KG1 (cell line): ENCODE measurements around the gene MYRIP.
"Not testable (repeated sequence)": the region's sequence is repeated elsewhere in the genome, so short reads cannot be mapped to it uniquely, and the experiment has no call there.

ENCODE experiments used
- DNase-seq: peaks from one replicate; lab custom pipeline; 2025; lab: John Stamatoyannopoulos, UW

The MYRIP gene

GRCh38 chr3:39806820-39807219, 2.6 kb upstream of the MYRIP start:
- no peak for DNase-seq

DNA sequence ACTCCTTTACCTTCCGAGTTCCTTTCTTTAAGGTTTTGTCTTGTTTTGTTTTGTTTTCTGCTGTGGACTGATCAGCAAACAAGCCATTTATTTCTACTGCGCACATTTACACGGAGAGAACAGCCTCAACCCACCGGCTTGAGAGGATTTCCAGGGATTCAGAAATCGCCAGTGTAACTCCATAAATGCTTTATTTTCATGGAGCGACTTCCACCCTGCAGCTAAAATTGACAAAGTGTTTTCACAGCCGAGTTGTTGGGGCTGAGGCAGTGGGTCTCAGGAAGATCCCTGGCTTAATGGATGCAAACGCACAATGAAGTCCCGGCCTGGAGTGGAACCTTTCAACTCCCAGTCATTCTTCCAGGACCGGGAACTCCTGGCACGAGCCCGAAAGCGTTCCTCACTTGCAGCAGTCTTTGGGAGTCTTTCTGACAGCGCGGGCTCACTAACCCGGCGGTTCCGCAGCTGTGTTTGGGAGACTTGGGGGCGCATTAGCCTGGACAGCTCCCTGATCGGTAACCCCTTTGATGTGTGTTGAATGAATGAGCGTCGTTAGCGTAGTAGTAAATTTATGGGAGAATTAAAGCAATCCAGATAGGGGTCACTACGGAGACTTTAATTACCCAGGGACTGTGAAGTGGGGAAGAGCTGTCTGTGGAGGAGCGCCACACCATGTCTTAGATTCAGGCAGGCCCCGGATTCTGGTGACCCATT, 785 bp upstream of the MYRIP start:
- DNase-seq, result peak; percentile 8

- no peak for DNase-seq
These were observed 686 bp downstream of the MYRIP start for GRCh38 chr3:39809995-39810595.

- DNase-seq, result no peak
These were observed 1.3 kb downstream of the MYRIP start for GRCh38 chr3:39810647-39811161.

DNA sequence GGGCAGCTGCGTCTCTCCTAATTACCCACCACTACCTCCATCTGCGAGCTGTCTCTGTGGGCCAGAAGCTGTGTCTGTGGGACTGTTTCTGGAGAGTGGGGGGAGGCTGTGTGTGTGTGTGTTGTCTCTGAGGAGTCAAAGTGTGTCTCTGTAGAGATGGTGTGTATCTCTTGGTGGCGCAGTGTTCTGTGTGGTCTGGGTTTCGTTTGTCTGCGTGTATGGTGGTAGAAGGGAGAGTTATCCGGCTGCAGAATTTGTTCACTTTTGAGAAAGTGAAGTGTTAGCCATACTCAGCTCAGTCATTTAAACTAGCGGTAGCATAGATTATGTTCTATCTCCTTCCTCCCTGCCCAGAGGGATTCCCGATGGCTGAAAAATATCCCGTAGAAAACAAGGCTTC, 2.2 kb downstream of the MYRIP start:
- DNase-seq, result no peak

DNA sequence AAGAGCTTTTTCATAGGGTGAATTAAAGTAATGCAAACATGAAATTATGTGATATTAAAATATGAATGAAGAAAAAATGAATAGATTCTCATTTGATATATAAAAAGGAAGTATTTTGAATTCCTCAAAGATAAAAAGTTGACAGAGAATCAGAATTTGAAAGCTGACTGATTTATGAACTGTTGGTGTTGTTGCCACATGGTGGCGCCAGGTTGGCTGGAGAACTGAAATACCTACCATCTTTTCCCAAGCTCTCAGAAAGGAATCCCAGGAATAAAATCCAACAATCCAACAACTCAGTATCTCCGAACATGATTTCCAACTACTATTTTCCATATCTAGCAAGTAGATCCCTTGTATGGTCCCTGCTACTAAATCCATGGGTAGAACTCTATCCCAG, 3.1 kb downstream of the MYRIP start:
- DNase-seq, result no peak

- no peak for DNase-seq
These were observed 4.6 kb downstream of the MYRIP start for GRCh38 chr3:39814007-39814406.

- no peak for DNase-seq
These were observed 10.5 kb downstream of the MYRIP start for GRCh38 chr3:39819899-39820298.

GRCh38 chr3:39833764-39834163, 24.4 kb downstream of the MYRIP start:
- DNase-seq, result not testable (repeated sequence)

DNA sequence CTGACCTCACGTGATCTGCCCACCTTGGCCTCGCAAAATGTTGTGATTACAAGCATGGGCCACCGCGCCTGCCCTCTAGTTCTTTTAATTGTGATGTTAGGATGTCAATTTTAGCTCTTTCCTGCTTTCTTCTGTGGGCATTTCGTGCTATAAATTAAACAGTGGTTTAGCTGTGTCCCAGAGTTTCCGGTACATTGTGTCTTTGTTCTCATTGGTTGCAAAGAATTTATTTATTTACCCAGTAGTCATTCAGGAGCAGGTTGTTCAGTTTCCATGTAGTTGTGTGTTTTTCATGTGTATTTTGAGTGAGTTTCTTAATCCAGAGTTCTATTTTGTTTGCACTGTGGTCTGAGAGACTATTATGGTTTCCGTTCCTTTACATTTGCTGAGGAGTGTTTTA, 30.1 kb downstream of the MYRIP start:
- DNase-seq, result no peak

DNA sequence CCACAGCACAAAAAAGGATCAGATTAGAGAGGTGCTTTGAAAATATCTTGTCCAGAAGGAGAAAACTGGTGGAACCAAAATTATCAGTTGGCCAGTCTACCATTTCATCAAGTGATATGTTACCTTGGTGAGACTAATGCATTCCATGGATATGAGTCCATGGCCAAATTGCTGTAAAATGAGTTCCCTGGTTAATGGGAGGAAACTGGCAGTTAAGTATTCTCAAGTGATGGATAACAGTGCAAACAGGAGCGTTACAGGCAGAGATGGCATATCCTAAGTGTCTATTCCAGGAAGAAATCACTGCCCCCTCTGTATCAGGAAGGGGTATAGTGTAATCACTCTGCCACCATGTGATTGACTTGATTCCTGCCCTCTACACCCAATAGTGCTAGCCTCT, 34.0 kb downstream of the MYRIP start:
- DNase-seq, result no peak

GRCh38 chr3:39848365-39848764, 39.0 kb downstream of the MYRIP start:
- DNase-seq, result no peak

DNA sequence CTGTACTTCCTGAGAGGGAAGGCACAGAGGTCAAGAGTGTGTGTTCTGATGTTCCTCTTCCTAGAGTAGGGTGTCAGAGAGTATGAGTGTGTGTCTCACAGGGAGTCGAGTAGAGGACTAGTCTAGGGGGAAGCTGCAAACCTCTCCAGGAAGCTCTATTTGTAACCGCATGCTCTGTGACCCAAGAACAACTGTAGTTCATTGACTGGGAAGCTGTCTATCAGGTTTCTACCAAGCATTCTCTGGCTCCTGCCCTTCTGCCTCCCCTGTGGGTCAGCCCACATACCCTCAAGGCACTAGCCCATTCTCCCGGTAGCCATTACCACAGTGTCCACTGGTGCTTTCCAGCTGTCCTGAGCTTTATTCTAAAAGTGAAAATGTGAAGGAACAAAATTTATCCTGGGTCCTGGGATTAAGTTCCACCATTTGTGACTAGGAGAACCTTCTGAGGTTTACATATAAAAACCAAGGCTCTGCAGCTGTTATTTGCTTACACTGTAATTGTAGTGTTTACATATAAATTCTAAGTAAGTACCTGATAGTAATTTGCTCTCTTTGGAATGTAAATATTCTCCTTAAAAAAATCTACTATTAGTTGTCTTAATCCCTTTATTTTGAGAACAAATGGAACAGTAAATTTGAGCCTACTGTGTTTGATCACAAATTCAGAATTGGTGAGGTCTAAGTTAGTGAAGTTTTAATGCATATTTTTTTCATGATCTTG, 40.7 kb downstream of the MYRIP start:
- peak; percentile 67 for DNase-seq

GRCh38 chr3:39850716-39851032, 41.3 kb downstream of the MYRIP start:
- DNase-seq, result no peak

DNA sequence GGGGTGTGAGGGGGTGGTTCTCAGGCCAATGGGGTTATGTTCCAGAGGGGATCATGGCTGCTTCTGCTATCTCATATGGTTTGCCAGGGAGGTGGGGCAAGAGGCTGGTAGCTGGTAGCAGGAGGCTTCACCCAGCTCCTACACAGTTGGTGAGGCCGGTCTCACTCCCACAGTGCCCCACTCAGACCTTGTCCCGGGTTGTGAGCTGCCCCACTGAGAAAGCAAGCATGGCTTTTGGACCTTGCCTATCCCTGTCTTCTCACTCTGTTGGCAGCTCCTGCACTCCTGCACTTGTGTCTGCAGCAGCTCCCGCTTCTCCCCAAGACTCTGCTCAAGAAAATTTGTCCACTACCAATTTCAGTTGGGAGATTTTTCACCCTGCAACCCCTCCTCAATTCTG, 46.1 kb downstream of the MYRIP start:
- no peak for DNase-seq

DNA sequence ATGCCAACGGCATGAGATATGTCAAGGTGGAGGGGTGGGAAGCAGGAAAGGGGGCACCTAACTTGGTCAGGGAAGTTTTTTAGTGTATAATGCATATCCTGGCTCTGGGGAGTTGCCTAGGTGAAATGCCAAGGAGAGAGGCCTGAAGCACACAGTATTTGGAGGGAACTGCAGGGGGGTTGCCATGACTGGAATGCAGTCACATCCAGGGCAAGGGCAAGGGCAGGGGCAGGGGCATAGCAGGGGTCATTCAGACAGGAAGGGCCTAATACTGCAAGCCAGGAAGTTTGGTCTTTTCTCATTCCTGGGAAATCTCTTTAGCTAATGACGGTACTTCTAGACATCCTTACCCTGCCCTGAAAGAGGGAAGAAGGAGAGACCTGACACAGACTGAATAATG, 60.5 kb downstream of the MYRIP start:
- no peak for DNase-seq

GRCh38 chr3:39870706-39871105, 61.3 kb downstream of the MYRIP start:
- DNase-seq, result no peak

DNA sequence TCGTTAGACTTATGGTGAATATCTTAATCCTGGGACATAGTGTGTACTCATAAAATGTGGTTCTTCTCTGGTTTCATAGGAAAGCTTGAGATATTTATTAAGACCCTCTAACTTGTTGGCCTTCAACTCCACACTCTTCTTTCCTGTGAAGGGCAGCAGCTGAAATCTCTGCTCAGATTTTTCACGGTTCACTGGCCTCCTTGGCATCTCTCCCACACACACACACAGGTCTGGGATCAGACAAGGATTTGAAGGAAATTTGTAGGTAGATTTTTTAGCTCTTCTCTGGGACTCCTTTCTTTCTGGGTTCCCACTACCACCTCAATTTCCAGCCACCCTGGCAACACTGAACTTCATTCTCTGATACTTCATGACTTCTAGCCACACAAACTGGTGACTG, 70.2 kb downstream of the MYRIP start:
- no peak for DNase-seq

DNA sequence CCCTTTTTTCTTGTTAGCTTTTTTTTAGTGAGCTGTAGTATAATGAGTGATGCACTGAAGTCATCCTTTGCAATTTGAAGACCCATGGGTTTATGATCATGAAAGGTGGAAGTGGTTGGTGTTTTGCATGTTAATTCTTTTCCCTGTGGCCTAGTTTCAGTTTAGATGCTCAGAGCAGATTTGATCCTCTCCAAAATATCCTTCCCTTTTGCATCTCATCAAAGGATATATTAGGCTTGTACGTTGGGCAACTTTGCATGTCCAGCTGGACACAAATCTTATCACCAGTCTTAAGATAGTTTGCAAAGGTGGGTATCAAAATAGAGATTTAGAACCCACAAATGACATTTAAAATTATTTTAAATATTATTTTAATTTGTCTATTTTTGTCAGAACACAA, 72.7 kb downstream of the MYRIP start:
- no peak for DNase-seq

DNA sequence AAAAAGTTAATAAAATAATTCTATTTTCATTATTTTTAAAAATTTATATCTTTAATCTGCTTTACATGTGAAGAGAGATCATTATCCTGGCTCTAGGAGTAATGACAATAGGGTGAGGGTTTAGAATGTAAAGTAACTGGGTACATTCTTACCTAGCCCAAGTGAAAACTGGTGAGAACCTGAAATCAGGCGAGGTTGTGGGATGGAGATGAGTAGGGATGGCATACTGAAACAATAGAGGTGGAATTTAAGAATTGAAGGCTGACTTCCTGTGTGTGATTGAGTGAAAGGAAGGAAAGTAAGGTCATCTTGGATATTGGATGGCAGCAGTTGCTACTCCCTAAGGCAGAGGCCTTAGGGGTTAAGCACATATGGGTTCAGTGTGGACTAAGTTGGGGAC, 82.7 kb downstream of the MYRIP start:
- DNase-seq, result no peak

DNA sequence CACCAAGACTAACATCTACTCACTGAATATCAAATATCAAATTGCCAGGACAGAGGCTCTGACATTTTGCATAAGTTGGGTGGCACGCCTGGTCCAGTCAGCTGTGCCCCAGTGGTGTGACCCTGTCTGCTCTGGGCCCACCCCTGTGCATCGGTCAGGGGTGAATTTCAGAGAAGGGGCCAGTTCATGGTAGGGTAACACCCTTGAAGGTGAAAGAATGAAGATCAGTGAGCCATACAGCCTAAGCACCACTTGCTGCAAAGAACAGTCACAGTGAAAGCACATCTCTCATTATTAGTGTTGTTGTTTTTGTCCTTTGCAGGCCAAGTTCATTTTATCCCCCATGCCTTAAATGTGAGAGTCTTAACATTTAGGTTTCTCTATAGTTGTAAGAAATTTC, 86.8 kb downstream of the MYRIP start:
- DNase-seq, result no peak

DNA sequence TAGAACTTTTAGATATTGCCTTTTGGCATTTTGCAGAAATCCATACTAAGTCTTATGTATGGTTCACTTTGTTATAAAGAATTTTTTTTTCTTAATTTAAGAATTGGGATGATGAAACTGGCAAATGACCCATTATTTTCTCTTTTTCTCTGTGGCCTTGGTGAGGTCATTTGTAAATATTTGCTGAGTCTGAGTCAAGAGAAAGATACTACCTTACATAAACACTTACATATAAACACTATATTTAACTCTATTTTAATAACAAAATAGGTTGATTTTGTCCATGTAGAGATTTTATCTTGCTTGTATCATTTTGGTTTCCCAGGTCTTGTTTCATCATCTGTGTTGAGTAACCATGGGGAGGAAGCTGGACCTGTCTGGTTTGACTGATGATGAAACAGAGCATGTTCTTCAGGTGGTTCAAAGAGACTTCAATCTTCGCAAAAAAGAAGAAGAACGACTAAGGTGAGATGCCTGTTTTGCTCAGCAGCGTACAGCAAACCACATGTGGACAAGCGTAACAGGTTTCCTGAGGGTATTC, 91.1 kb downstream of the MYRIP start:
- DNase-seq, result no peak

DNA sequence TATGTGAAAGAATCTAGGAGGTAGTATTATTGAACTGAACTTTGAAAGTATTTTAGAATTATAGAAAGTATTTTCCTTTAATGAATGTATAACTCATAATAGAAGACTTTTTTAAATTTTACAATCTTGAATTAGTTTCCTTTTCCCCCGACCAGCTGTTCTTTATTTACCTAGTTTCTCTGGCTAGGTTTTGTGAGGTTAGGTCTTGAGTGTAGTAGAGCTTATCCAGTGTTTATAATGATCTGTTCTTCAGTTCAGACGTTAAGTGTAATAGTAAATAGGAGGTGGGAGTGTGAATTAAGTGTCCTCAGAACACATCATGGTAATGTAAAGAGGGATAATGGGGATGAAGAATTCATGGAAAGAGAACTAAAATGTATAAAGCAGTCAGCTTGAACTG, 93.8 kb downstream of the MYRIP start:
- no peak for DNase-seq
